Measurements from ENCODE around the gene PRXL2B.
"Not testable (repeated sequence)": the region's sequence is repeated elsewhere in the genome, so short reads cannot be mapped to it uniquely, and the experiment has no call there.

The PRXL2B gene

DNA sequence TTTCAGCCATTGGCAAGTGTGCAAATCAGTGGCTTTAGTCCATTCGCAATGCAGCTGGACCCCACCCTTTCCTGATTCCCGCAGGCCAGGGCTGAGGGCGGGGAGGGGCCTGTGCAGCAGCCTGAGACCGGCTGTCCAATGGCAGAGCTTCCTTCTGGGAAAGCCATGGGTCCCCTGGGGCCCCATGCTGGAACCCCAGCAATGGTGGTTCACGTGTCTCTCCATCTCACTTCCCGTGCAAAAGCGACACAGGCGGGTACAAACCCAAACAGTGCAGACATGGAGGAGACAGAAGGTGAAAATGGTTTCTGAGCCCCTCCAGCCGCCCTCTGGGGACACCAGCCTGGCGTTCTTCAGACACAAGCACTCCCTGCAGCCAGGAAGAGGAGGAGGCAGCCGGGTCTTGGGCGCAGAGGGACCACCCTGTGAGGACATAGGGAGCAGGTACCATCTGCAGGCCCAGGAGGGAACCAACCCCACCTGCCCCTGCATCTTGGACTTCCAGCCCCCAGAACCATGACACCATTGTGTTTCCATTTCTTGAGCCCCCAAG, 36.2 kb upstream of the PRXL2B start:
- not testable (repeated sequence) for DNase-seq (ENCODE audit: low spot score)

DNA sequence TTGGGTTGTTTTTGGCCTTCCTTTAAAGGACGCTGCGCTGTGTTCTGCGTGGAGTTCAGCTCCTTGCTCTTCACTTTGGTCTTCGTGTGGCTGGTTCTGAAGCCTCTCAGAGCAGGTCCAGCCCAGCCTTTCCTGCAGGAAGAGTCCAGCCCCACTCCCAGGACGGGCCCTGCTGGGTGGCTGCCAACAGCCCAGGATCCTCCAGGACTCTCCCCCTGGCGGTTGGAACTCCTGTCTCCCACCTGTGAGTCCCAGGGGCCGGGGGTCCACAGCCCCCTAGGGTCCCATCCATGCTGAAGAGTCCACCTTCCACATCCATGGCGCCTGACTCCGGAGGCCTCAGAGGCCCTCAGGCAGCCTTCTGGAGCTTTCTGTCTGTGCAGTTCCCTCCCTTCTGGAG, 35.0 kb upstream of the PRXL2B start:
- DNase-seq (ENCODE audit: low spot score): not testable (repeated sequence)

DNA sequence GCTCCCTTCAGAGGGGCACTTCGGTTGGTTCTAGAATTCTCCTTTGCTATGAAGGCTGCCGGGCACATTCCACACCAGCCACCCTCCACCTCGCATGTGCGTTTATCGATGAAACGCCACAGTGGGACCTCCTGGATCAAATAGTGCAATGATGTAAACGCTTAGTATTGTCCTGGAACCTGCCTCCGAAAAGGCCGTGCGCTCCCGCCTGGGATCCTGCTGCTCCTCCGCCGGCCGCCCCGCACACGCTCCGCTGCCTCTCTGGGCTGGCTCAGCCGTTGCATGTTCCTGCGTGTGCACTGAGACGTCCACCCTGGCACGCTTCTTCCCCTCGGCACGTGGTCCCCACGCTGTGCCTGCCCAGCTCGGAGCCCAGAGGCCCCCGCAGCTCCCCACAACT, 34.4 kb upstream of the PRXL2B start:
- no peak for DNase-seq (ENCODE audit: low spot score)

DNA sequence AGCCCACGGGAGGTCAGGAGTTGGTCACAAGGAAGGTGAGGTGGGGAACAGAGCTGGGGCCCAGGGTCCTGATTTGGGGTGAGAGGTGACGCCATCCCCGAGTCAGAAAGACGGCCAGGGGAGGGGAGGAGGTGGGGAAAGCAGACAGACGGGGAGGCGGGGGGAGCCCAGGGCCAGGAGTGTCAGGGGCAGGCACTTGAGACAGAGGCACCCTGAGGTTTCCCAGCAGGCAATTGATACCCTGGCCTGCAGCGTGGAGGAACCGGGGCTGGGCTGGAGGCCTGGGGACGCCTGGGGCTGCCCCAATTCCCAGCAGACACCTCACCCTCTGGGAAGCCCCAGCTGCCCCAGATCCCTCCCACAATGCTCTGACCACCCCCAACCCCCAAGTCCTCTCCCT, 33.5 kb upstream of the PRXL2B start:
- DNase-seq (ENCODE audit: low spot score): not testable (repeated sequence)

DNA sequence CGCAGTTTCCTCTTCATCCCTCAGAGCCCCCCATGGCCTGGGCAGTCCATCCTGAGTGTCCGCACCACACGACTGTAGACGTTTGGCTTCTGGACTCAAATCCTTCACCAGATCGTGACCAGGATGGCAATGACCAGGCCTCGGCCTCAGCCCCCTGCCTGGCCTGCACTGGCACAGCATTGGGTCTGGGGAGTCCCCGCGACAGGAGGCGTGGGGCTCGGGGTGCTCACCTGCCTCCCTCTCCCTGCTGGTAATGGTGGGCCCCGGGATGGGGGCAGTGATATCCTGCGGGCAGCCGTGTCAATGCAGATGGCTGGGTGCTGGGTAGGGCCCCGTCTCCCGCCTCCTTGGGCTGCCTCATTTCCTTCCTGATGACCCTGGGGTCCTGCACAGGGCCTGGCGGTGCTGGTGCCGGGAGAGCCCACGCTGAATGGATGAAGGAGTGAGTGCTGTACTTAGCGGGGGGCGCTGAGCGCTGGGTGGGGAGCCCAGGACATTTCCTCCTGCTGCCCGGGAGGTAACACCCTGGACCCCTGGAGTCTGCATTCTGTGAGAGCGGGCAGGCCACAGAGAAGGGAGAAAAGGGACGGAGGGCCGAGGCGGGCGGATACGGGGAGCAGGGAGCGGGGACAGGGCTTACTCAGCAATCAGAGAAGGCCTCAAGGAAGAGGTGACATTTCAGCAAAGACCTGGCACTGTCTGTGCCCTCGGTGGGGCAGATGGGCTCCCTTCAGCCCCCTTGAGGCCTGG, 32.5 kb upstream of the PRXL2B start:
- no peak for DNase-seq (ENCODE audit: low spot score)

DNA sequence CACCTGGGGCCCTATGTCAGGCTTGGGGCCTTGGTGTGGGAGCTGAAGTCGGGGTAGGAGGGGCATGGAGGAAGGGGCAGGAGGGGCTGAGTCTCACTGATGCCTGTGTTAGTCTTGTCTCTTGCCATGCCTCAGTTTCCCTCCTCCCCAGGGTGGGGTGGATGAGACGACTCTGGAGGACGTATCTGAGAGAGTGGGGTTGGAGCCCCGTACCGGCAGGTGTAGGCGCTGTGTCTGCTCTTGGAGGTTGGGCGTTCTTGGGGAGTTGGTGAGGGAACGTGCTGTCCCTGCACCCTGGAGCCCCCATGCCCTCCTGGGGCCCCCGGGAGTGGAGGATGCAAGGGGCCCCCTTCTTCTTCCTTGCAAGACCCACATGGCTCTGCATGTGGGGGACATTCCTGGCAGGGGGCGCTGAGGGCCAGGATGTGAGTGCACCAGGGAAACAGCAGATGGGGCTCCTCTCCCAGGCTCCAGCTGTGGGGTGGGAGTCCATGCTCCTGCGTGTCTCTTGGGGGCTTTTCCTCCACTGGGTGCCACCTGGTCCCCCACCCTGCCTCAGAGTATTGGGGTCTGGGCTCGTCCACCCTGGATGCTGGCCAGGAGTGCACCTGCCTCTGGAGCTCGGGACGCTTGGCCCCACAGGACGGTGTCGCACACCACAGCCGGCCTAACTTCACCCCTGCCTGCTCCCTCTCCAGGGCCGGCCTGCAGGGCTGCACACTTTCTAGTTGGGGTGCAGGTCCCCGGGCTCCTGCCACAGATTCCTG, 31.8 kb upstream of the PRXL2B start:
- no peak for DNase-seq (ENCODE audit: low spot score)

DNA sequence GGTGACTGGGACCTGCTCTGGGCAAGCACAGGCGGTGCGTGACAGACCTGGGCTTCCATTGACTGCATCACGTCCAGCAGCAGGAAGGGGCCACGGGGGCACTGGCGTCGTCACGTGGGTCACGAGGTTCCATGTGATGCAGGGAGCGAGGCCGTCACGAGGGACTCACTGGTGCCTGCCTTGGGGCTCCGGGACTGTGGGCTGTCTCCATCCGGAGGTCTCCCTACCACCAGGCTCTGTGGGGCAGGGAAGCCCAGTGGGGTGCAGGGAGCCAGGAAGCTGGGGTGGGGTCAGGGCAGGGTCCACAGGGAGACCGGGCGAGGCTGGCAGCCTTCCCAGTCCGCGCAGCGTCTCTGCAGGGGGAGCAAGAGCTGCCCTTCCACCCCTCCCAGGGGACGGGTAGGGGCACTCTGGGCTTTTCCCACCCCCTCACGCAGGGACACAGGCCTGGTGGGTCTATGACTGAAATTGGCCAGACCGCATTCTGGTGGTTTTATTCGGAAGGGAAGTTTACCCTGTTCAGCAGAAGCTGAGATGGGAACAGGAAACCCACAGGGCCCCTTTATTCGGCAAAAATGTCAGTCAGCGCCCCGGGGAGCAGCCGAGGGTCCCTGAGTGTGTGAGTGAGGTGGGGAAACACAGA, 30.8 kb upstream of the PRXL2B start:
- peak; percentile 64 for DNase-seq (ENCODE audit: low spot score)

DNA sequence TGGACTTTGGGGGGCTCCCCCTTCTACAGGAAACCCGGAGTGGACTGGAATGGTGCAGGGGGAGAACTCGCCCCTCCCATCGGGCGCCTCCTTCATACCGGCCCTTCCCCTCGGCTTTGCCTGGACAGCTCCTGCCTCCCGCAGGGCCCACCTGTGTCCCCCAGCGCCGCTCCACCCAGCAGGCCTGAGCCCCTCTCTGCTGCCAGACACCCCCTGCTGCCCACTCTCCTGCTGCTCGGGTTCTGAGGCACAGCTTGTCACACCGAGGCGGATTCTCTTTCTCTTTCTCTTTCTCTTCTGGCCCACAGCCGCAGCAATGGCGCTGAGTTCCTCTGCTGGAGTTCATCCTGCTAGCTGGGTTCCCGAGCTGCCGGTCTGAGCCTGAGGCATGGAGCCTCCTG, 30.3 kb upstream of the PRXL2B start, which contains the start of gene TNFRSF14:
Gene TNFRSF14, plus strand, starts transcription at position 95 of the 401 bp plus-strand sequence. Its CDS starts 294 bp downstream, at position 389.
- peak; percentile 48 for DNase-seq (ENCODE audit: low spot score)

DNA sequence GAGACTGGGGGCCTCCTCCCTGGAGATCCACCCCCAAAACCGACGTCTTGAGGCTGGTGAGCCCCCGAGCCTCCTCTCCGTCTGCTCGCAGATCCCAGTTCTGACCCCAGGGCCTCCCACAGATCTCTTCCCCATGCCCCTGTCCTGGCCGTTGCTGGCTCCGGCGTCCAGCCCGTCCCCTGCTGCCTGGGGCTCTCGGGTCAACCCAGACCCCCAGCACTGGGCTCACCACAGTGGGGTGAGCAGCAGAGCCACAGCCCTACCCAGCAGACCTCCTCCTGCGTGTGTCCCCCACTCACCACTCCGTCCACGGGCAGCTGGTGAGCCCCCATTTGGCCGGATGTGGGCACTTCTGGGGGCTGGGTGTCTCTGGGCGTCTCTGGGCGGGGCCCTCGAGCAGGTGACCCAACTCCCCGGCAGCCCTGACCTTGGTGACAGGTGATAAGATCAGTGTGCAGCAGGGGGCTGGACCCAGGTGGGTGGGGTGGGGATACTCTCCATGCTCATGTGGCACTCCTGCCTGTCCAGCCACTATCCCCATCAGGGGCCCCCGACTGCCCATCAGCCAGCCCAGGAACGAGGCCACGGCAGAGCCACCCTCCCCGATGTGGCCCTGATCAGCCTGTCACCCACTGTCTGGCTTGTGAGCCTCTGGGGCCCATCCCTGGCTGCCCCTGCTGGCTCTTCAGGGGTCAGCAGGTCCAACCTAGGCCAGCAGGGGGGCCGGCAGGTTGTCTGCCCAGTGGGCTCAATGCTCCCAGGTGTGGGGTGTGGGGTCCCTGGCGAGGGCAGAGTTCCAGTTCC, 29.7 kb upstream of the PRXL2B start:
- DNase-seq (ENCODE audit: low spot score): peak; percentile 24

DNA sequence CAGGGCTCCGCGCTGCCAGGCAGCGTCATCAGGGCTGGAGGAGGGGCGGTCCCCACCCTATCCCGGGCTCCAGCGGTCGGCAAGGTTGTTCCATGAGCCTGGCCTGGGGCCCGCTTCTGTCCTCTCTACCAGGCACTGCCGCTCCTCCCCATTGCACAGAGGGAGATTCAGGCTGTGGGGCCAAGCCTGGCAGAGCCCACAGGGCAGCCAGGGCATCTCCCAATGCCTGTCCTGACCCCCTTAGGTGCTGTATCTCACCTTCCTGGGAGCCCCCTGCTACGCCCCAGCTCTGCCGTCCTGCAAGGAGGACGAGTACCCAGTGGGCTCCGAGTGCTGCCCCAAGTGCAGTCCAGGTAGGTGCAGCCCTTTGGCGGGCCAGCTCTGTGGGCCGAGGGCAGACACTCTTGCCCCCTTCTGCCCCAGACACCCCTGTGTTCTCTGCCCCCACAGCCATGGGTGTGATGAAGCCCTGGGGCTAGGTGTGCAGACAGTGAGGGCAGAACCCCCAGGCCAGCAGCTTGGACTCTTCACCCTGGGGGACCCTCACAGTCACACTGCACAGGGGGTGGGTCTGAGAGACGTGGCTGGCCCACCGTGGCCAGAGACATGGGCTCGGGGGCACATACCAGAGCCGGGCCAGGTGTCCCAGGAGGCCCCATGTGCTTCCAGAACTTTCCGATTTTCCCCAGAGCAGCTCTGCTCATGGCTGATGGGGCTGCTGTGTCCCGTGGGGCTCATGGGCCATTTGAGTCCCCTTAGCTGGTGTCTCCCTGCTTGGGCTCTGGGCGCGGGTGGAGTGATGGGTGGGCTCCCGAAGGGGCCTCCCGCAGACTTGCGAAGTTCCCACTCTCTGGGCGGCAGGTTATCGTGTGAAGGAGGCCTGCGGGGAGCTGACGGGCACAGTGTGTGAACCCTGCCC, 28.8 kb upstream of the PRXL2B start:
- DNase-seq (ENCODE audit: low spot score): no peak

DNA sequence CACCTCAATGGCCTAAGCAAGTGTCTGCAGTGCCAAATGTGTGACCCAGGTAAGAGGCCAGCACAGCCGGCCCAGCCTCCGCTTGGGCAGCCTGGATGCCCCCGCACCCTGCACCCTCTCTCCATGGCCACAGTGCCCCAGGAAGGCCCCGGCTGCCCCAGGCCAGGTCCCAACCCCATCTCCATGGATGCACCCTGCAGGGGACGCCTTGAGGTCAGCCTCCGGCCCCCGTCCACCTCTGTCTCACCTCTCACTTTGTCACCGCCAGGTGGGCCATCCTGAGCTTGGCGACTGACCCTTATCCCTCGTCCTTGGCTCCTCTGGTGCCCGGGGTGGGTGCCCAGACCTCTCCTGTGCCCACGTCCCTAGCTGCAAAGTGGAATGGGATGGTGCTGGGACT, 28.2 kb upstream of the PRXL2B start:
- DNase-seq (ENCODE audit: low spot score): no peak

DNA sequence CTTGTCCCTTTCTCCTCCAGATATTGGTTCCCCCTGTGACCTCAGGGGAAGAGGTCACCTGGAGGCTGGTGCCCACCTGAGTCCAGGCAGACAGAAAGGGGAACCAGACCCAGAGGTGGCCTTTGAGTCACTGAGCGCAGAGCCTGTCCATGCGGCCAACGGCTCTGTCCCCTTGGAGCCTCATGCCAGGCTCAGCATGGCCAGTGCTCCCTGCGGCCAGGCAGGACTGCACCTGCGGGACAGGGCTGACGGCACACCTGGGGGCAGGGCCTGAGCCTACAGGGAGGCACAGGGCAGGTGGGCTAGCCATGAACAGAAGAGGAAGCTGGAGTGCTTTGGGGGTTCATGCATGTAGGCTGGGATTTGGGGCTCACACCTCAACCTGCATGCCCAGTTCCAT, 27.7 kb upstream of the PRXL2B start:
- DNase-seq (ENCODE audit: low spot score): no peak

DNA sequence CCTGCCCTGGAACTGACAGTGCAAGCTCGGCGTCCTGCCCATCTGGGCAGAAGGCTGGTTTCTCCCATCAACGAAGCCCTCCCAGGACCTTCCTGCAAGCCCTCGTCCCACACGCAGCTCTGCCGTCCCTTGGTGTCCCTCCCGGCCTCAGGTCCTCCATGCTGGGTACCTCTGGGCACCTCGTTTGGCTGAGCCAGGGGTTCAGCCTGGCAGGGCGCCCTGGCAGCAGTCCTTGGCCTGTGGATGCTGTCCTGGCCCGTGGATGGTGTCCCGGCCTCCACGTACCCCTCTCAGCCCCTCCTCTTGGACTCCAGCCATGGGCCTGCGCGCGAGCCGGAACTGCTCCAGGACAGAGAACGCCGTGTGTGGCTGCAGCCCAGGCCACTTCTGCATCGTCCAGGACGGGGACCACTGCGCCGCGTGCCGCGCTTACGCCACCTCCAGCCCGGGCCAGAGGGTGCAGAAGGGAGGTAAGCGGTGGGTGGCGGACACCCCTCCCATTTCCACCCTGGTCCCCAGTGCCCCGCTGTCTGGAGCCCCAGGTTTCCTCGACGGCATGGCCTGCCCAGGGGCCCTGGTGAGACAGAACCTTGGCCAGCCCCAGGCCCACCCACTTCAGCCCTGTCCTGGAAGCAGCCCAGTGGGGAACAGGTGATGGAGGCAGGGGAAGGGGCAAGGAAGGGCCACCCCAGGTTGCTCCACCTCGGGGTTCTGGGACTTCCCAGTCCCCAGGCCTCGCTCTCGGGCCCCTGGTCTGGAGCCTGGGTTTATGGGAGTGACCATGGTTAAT, 26.9 kb upstream of the PRXL2B start:
- no peak for DNase-seq (ENCODE audit: low spot score)

DNA sequence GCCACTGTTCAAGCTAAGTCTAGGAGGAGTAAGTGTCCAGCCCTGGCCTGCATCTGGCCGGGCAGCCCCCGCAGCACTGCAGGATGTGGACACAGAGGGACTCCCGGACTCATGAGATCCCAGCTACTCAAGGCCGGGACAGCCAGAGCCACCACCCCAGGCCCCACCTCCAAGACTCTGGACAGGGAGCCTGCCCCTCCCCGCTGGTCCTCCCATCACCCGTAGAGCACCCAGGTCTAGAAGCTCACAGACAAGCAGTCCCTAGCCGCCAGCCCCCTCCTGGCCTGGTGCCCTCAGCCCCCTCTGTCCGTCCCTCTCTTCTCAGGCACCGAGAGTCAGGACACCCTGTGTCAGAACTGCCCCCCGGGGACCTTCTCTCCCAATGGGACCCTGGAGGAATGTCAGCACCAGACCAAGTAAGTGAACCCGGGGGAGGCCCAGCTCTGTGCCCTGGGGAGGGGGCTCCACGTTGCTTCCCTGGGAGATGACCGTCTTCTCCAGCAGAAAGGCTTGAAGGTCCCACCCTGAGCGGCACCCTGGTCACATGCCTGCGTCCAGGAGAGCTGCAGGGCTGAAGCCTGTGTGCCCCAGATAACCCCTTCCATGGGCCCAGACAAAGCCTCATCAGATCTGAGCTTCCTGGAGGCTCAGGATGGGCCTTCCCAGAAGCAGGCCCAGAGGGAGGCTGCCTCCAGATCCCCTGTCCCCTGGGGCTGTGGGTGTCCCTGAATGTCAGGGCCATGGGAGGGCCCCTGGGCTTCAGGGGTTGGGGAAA, 26.1 kb upstream of the PRXL2B start:
- DNase-seq (ENCODE audit: low spot score): no peak

DNA sequence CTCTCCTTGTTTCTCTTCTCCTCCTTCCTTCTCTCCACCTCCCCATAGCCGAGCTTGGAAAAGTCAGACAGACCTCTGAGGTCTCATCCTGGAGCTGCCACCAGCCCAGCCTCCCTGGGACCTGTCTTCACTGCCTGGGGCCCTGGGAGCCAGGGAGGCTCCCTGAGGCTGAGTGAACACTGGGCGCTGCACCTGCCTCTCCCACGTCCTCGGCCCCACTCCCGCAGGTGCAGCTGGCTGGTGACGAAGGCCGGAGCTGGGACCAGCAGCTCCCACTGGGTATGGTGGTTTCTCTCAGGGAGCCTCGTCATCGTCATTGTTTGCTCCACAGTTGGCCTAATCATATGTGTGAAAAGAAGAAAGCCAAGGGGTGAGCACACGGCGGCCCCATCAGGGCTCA, 25.1 kb upstream of the PRXL2B start:
- no peak for DNase-seq (ENCODE audit: low spot score)

DNA sequence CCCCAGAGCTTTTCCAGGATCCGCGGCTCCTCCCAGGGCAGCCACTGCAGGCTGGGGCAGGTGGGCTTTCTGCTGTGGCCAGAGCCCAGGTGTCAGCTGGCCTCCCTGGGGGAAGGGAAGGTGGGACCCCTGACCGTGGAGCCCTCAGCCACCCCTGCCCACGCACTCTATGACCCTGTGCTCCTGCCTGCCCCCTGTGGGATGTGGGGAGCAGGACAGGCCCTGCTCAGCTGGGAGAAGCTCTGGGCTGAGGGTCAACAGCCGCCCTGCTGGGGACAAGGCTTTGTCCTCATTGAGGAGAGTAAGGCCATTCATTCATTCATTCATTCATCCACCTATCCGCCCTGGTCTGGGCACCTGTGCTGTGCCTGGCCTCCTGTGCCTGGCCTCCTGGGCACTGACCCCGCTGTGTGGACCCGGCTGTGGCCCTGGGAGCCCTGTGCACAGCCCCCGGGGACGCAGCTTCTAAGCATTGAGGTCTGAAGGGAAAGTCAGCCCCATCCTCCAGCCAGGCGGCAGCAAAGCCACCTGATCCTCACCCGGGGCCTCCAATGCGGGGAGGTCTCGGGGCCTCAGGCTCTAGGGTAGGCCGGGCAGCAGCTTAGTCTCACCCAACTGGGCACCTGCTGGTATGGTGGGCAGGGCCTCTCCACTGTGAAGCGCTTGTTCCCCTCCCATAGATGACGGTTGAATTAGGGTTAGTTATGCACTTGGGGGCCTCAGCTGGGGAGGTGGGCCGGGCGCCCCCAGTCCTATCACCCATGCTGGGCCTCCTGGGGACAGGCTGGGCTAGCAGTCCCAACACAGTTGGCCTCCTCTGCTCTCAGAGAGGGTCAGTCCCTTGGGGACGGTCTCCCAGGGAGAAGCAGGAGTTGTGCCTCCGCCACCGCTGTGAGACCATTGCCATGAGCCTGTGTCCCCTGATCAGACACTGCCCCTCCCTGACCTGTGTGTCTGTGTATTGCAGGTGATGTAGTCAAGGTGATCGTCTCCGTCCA, 24.4 kb upstream of the PRXL2B start:
- no peak for DNase-seq (ENCODE audit: low spot score)

DNA sequence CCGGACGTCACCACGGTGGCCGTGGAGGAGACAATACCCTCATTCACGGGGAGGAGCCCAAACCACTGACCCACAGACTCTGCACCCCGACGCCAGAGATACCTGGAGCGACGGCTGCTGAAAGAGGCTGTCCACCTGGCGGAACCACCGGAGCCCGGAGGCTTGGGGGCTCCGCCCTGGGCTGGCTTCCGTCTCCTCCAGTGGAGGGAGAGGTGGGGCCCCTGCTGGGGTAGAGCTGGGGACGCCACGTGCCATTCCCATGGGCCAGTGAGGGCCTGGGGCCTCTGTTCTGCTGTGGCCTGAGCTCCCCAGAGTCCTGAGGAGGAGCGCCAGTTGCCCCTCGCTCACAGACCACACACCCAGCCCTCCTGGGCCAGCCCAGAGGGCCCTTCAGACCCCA, 23.4 kb upstream of the PRXL2B start:
- DNase-seq (ENCODE audit: low spot score): no peak

Measured in RKO (cell line).